Lower leg skin (tissue), 4 donors: ENCODE measurements around the gene SPRED2. TPM values are rescaled to one million over a fixed set of nuclear protein-coding genes. Genes with fewer than 3 reads are reported as not detected.
A peak's percentile ranks its signal among the peaks of the same experiment; 100 is the strongest.

Experiments
- DNase-seq, 2 donors: peaks; one replicate each; pipeline ENCODE4 v3.0.0-alpha.2; 2019; ENCODE audit warnings: low spot score in 2 of 2
- H3K4me3 ChIP-seq: fragments of 200-600 bp; sonication (generic); 2 replicates; pipeline ENCODE4 v1.5.1; 2017; ENCODE audit warnings: mild to moderate bottlenecking, low read depth; ENCODE audit not compliant: poor library complexity, severe bottlenecking
- CTCF ChIP-seq, 3 donors: fragments of 450-650 bp; IDR thresholded peaks; one replicate each; pipeline ENCODE4 v1.5.1; 2016; ENCODE audit warnings: antibody characterized with exemption in 3 of 3, mild to moderate bottlenecking in 3 of 3, moderate library complexity in 2 of 3
- POLR2A ChIP-seq, 2 donors: fragments of 450-650 bp; IDR thresholded peaks; one replicate each; pipeline ENCODE4 v1.6.1; 2016 to 2017; ENCODE audit warnings: antibody characterized with exemption in 2 of 2, mild to moderate bottlenecking in 1 of 2, moderate library complexity in 1 of 2
- WGBS, 2 donors: methylation state at CpG; one replicate each; pipeline ENCODE4 v1.1.5; 2018; 5-methylcytosine and 5-hydroxymethylcytosine counted together
- intact Hi-C: fragments of 100-400 bp; cut with DNase I; formaldehyde crosslinking; loops from one replicate; pipeline ENCODE4 v1.15.0; 2023; ENCODE audit warnings: low total_unique reads
- total RNA-seq, 4 donors: library from RNA; depleted of rRNA; stranded (reverse); fragments of >200 nt; gene quantifications; one replicate each; pipeline ENCODE4 v1.1.0, GENCODE V29; 2016

Gene SPRED2
- total RNA-seq: 10 to 100 TPM; 14.5 to 21.7 (median 16.6) TPM

- intact Hi-C loops: no loop called here
- TF ChIP-seq CTCF (IDR thresholded peaks at IDR 0.05): no peak
- TF ChIP-seq POLR2A (IDR thresholded peaks at IDR 0.05): peak in 1 of 2 donors; percentile 66
- WGBS, 2 donors: 1 to 2% methylated on average over 53 to 68 of the region's 68 CpGs
Observed at GRCh38 chr2:65432227-65433190, at the start of gene SPRED2. Gene SPRED2, minus strand, starts transcription at chr2:65432599. Its CDS starts 612 bp downstream, at chr2:65431987.

GRCh38 chr2:65481961-65482360 lies 49.6 kb upstream of the SPRED2 start:
- DNase-seq: peak in 1 of 2 donors; percentile 28
- no peak overlapping the region for H3K4me3 ChIP-seq
- TF ChIP-seq CTCF (IDR thresholded peaks at IDR 0.05) (no peak), POLR2A (IDR thresholded peaks at IDR 0.05) (no peak)
- 98% methylated on average over 2 of the region's 2 CpGs for WGBS, 2 donors
- intact Hi-C loops: no loop called here

More at GRCh38 chr2:65432227-65433190, at the start of gene SPRED2:
- peak; percentile 94 to 99 for DNase-seq
- H3K4me3 ChIP-seq: peak within 1 kb of the TSS; percentile 99

GRCh38 chr2:65479524-65479923 lies 47.1 kb upstream of the SPRED2 start:
- TF ChIP-seq CTCF (IDR thresholded peaks at IDR 0.05) (no peak), POLR2A (IDR thresholded peaks at IDR 0.05) (no peak)
- DNase-seq: peak in 1 of 2 donors; percentile 31
- WGBS, 2 donors: 65 to 79% methylated on average over 12 of the region's 12 CpGs
- H3K4me3 ChIP-seq: no peak overlapping the region
- intact Hi-C loops: no loop called here

- peak in 1 of 2 donors; percentile 46 for DNase-seq
- H3K4me3 ChIP-seq: no peak overlapping the region
- WGBS, 2 donors: 83% methylated on average over 7 of the region's 7 CpGs
- no peak for TF ChIP-seq POLR2A (IDR thresholded peaks at IDR 0.05)
- no peak for TF ChIP-seq CTCF (IDR thresholded peaks at IDR 0.05)
- intact Hi-C loops: no loop called here
Observed at GRCh38 chr2:65478498-65479135, 46.2 kb upstream of the SPRED2 start.

- intact Hi-C loops: no loop called here
- DNase-seq: no peak
- WGBS, 2 donors: 79 to 86% methylated on average over 4 of the region's 4 CpGs
- no peak overlapping the region for H3K4me3 ChIP-seq
- TF ChIP-seq POLR2A (IDR thresholded peaks at IDR 0.05) (no peak), CTCF (IDR thresholded peaks at IDR 0.05) (no peak)
Observed at GRCh38 chr2:65477590-65477989, 45.2 kb upstream of the SPRED2 start.
